Non-pigmented ciliary epithelial cell (primary cell): Measurements from ENCODE around the gene SF3B4.
A peak's percentile ranks its signal among the peaks of the same experiment; 100 is the strongest.
"Not testable (repeated sequence)": the region's sequence is repeated elsewhere in the genome, so short reads cannot be mapped to it uniquely, and the experiment has no call there.

Experiments
- DNase-seq: peaks from one replicate; pipeline ENCODE4 v3.0.0-alpha.2; 2010; ENCODE audit warnings: low read depth

Gene SF3B4

GRCh38 chr1:149927563-149928400 is at the start of gene SF3B4:
Gene SF3B4 (minus strand): TSS chr1:149927803. CDS start chr1:149927759, 44 bp downstream.
- DNase-seq, result peak; percentile 54

GRCh38 chr1:149977345-149977744 is 49.7 kb upstream of the SF3B4 start:
- DNase-seq, result no peak

GRCh38 chr1:149972547-149972946 is 44.9 kb upstream of the SF3B4 start:
- no peak for DNase-seq

- DNase-seq, result no peak
Observed at GRCh38 chr1:149967646-149968045, 40.0 kb upstream of the SF3B4 start.

- DNase-seq, result no peak
Observed at GRCh38 chr1:149967041-149967440, 39.4 kb upstream of the SF3B4 start.

- no peak for DNase-seq
Observed at GRCh38 chr1:149966405-149966804, 38.8 kb upstream of the SF3B4 start.

GRCh38 chr1:149965440-149965839 is 37.8 kb upstream of the SF3B4 start:
- DNase-seq, result no peak

GRCh38 chr1:149963358-149963757 is 35.8 kb upstream of the SF3B4 start:
- no peak for DNase-seq

- DNase-seq, result no peak
Observed at GRCh38 chr1:149962736-149963135, 35.1 kb upstream of the SF3B4 start.

- DNase-seq, result peak; percentile 43
Observed at GRCh38 chr1:149962039-149962647, 34.5 kb upstream of the SF3B4 start.

- not testable (repeated sequence) for DNase-seq
Observed at GRCh38 chr1:149957548-149957947, 29.9 kb upstream of the SF3B4 start.

GRCh38 chr1:149949911-149950310 is 22.3 kb upstream of the SF3B4 start:
- DNase-seq, result no peak

- no peak for DNase-seq
Observed at GRCh38 chr1:149945206-149945605, 17.6 kb upstream of the SF3B4 start.

- DNase-seq, result no peak
Observed at GRCh38 chr1:149942885-149943284, 15.3 kb upstream of the SF3B4 start.

GRCh38 chr1:149942207-149942606 is 14.6 kb upstream of the SF3B4 start:
- no peak for DNase-seq

- no peak for DNase-seq
Observed at GRCh38 chr1:149940427-149940826, 12.8 kb upstream of the SF3B4 start.

- not testable (repeated sequence) for DNase-seq
Observed at GRCh38 chr1:149938668-149939003, 11.0 kb upstream of the SF3B4 start.

- DNase-seq, result no peak
Observed at GRCh38 chr1:149937759-149938158, 10.2 kb upstream of the SF3B4 start.

- DNase-seq, result peak; percentile 28
Observed at GRCh38 chr1:149936992-149937705, 9.5 kb upstream of the SF3B4 start.

GRCh38 chr1:149936170-149936991 is 8.8 kb upstream of the SF3B4 start, which contains the start of gene MTMR11:
Gene MTMR11 (minus strand): TSS chr1:149936879. CDS start chr1:149936647, 232 bp downstream.
- no peak for DNase-seq

- DNase-seq, result no peak
Observed at GRCh38 chr1:149934356-149934755, 6.8 kb upstream of the SF3B4 start.

GRCh38 chr1:149933208-149933607 is 5.6 kb upstream of the SF3B4 start:
- no peak for DNase-seq
